ENCODE measurements around the gene COPG1. TPM values are rescaled to one million over a fixed set of nuclear protein-coding genes. Genes with fewer than 3 reads are reported as not detected.

COPG1 gene
- total RNA-seq, 1 donor from 2014 or later, result 122 TPM

DNA sequence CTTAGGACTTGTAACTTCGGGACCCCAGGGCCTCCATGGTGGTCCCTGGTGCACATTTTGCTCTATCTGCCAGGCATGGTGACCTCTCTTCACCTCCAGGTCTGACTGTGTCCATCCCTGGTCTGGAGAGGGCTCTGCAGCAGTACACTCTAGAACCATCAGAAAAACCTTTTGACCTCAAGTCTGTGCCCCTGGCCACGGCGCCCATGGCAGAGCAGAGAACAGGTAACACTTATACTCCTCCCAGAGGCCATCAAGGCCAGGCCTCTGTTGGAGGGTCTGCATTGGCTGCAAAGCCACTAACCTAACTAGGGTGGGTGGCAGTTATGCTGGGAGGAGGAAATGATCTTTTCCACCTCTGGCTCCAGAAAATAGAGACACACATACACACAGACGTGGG is 19.0 kb downstream of the COPG1 start:
- intact Hi-C loops (cut with DNase I), result no loop called here
- no peak for DNase-seq (ENCODE audit: low spot score)

DNA sequence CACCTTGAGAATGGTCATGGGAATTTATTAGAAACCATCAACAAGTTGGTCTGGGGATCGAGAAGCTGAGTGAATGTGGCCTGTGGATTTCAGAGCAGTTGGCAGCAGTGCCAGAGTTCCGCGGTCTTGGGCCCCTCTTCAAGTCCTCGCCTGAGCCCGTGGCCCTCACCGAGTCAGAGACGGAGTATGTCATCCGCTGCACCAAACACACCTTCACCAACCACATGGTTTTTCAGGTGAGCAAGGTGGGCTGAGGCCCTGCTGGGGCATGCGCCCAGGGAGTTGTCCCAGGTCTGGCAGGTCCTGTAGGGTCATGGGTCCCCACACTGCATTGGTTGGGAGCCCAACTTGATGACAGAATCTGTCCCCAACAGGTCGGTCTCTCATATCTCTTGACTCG is 22.3 kb downstream of the COPG1 start:
- DNase-seq (ENCODE audit: low spot score), result no peak
- intact Hi-C loops (cut with DNase I), result no loop called here

DNA sequence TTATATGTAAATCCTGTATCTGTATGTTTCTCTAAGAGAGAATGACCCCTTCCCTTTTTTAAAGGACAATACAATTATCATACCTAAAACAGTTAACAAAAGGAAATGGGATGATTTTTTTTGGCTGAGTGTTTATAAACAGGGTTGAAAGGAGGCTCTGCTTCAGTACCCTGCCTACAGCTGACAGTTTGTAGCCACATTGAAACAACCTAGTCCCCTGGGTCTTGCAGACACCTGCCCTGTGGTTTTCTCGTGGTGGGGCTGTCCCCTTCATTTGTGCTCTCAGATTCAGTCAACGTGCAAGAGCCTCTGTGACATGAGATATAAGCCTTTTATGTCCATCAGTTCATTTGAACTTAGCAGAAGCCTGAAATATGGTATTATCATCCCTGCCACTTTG is 27.0 kb downstream of the COPG1 start:
- intact Hi-C loops (cut with DNase I), result no loop called here
- DNase-seq (ENCODE audit: low spot score), result no peak

DNA sequence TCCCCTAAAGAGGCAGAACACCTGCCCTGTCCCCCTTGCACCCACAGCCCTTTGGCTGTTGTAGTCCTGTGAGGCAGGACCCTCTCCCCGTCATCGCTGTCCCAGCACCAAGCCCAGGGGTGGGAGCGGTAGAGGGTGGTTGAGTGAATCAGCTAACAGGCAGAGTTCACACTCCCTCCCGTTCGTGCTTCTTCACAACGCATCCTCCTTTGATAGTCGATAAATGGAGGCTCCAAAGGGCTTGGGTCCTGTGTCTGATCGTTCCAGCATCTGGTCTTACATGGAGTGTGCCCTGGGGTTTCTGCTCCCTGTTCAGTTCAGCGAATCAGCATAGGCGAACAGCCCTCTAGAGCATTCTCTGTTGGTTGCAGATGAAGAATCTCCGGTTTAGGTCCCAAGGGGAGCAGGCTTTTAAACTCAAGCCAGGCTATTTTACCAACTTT is 28.4 kb downstream of the COPG1 start:
- DNase-seq (ENCODE audit: low spot score), result no peak
- intact Hi-C loops (cut with DNase I), result loop anchor here (2.0 kb wide), 1 partner anchor 39 kb away; a partner anchor contains a TSS

GRCh38 chr3:129278439-129278965 is 29.1 kb downstream of the COPG1 start, which contains the start of gene HMCES:
Gene HMCES (plus strand): TSS chr3:129278870. CDS start chr3:129279733, 863 bp downstream.
- peak; percentile 98 for DNase-seq (ENCODE audit: low spot score)
- intact Hi-C loops (cut with DNase I), result loop anchor here (2.0 kb wide), 1 partner anchor 38 kb away; a partner anchor contains a TSS

DNA sequence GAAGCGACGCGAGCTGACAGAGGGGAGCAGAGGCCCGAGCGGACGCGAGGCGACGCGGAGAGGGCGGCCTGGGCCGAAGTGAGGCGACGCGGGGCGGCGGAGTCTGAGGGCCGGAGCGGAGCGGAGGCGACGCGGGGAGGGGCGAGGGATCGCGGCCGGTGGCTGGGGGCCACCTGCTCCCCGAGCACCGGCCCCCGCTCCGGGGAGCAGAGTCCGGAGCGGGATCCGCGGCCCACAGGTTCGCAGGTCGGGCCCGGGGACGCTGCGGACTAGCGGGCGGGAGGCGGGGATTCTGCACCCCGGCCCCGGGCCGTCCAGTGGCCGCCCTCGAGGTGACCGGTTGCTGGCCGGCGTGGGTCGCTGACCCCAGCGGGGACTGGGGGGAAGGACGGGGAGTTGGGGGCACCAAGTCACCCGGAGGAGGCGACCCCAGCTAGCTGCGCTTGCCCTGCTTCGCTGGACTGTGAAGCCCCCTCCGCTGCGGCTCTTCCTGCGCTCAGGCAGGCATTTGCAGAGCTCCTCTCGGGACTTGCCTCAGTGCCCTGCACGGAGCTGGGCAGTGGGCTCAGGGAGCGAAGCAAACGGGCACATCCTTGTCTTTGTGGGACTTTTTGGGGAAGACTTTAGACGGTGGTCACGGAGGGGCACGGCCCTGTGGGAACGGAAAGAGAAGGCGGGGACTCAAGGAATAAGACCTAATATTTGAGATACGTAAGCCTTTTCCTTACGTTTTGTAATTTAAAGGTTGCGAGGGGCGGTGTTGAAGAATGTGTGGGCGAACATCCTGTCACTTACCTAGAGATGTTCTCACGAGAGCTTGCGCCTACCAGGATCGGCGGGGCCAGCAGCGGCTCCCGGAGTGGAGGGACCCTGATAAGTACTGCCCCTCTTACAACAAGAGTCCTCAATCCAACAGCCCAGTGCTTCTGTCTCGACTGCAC is 29.8 kb downstream of the COPG1 start:
- no peak for DNase-seq (ENCODE audit: low spot score)

DNA sequence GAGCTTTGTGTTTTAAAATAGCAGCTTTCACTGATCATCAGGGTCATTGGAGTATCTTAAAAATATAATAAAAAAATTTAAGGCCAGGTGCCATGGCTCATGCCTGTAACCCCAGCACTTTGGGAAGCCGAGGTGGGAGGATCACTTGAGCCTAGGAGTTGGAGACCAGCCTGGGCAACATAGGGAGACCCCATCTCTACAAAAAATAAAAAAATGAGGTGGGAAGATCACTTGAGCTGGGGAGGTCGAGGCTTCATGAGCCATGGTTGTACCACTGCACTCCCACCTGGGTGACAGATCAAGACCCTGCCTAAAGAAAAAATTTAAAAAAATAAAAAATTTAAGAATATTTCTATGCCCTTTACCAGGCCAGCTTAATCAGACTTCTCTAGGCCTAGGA is 30.8 kb downstream of the COPG1 start:
- intact Hi-C loops (cut with DNase I), result no loop called here
- no peak for DNase-seq (ENCODE audit: low spot score)

More for the DNA sequence above, 29.8 kb downstream of the COPG1 start:
- intact Hi-C loops (cut with DNase I), result loop anchor here (2.0 kb wide), 1 partner anchor 38 kb away; a partner anchor contains a TSS

GRCh38 chr3:129281726-129282125 is 32.3 kb downstream of the COPG1 start:
- DNase-seq (ENCODE audit: low spot score), result no peak
- intact Hi-C loops (cut with DNase I), result no loop called here

DNA sequence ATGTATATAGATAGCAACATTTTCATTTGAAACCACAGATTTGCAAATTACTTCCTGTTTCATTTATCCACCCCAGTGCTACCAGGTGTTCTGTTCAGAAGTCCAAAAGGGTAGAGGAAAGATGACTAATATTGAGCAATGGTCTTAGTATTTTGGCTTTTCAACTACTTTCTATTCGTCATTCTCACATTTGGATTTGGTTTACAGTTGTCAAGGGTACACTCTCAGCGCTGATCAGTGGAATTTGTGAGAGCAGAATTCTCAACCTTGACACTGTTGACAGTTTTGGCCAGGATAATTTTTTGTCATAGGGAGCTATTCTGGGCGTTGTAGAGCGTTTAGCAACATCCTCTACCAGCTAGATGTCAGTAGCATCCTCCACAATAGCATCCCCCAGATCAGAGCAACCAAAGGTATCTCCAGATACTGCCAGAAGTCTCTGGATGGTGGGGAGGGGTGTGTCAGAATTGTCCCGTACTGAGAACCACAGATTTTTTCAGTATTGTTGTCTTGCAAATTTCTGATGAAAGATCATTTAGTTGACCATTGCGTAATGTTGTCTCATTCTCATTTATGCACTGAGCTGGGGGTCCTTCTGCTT is 33.4 kb downstream of the COPG1 start:
- intact Hi-C loops (cut with DNase I), result no loop called here
- DNase-seq (ENCODE audit: low spot score), result no peak

- intact Hi-C loops (cut with DNase I), result no loop called here
- no peak for DNase-seq (ENCODE audit: low spot score)
Measured at GRCh38 chr3:129286081-129286480, 36.7 kb downstream of the COPG1 start.

DNA sequence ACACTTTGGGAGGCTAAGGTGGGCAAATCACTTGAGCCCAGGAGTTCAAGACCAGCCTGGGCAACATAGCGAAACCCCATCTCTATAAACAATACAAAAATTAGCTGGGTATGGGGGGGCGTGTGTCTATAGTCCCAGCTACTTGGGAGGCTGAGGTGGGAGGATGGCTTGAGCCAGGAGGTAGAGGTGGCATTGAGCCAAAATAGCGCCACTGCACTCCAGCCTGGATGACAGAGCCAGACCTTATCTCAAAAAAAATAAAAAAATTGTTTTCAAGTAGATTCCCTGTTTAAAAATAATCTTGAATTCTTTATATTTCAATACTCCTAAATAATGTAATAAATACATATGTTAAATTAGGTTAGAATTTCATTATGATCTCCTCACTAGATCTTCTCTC is 39.0 kb downstream of the COPG1 start:
- intact Hi-C loops (cut with DNase I), result no loop called here
- DNase-seq (ENCODE audit: low spot score), result no peak

DNA sequence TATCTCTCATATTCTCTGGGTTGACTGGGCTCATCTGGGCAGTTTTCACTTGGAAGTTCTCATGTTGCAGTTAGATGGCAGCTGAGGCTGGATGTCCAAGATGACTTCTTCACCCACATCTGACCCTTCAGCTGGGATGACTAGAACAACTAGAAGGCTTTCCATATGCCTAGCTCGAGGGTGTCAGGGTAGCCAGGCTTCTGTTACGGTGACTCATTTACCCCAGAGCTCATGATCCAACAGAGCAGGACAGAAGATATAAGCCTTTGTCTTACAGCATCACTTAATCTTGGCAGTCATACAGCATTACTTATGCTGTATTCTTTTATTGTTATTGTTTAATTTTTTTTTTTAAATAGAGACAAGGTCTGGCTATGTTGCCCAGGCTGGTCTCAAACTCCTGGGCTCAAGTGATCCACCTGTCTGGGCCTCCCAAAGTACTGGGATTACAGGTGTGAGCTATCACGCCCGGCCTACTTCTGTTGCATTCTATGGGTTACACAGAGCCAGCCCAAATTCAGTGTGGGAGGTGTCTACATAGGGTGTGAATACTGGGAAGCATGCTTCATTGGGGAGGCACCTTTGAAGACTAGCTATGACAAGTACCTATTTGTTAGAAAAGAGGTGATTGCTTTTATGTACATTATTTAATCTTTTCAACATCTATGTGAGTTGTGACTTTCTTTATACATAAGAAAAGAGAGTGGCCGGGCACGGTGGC is 40.0 kb downstream of the COPG1 start:
- DNase-seq (ENCODE audit: low spot score), result no peak
- intact Hi-C loops (cut with DNase I), result no loop called here

GRCh38 chr3:129291236-129291886 is 42.0 kb downstream of the COPG1 start:
- no peak for DNase-seq (ENCODE audit: low spot score)
- intact Hi-C loops (cut with DNase I), result no loop called here

- intact Hi-C loops (cut with DNase I), result no loop called here
- no peak for DNase-seq (ENCODE audit: low spot score)
Measured at GRCh38 chr3:129295286-129295685, 45.9 kb downstream of the COPG1 start.

- no peak for DNase-seq (ENCODE audit: low spot score)
- intact Hi-C loops (cut with DNase I), result no loop called here
Measured at GRCh38 chr3:129304146-129304961, 54.9 kb downstream of the COPG1 start.

DNA sequence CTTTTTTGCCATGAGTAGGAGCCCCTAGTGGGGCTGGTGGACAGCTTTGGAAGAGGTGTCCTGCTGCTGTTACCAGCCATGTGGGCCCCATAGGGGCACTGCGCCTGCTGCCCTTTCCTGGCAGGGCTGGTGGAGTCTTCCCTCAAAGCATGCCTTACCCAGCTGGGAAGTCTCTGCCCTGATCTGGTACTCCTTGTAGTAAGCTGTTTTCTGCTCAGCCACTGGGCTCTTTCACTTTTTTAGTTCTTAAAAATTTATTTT is 55.5 kb downstream of the COPG1 start:
- intact Hi-C loops (cut with DNase I), result no loop called here
- no peak for DNase-seq (ENCODE audit: low spot score)

GRCh38 chr3:129305592-129306091 is 56.2 kb downstream of the COPG1 start:
- intact Hi-C loops (cut with DNase I), result no loop called here

DNA sequence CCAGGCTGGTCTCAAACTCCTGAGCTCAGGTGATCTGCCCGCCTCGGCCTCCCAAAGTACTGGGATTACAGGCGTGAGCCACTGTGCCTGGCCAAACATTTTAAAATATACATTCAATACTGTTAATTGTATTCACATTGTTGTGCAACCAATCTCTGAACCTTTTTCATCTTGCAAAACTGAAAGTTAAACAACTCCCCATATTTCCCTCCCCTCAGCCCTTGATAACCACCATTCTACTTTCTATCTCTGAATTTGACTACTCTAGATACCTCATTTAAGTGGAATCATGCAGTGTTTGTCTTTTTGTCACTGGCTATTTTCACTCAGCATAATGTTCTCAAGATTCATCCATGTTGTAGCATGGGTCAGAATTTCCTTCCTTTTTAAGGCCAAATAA is 59.2 kb downstream of the COPG1 start:
- no peak for DNase-seq (ENCODE audit: low spot score)
- intact Hi-C loops (cut with DNase I), result no loop called here

More at GRCh38 chr3:129305592-129306091, 56.2 kb downstream of the COPG1 start:
- peak; percentile 91 for DNase-seq (ENCODE audit: low spot score)
